ENCODE measurements around the gene DPP10.

DNA sequence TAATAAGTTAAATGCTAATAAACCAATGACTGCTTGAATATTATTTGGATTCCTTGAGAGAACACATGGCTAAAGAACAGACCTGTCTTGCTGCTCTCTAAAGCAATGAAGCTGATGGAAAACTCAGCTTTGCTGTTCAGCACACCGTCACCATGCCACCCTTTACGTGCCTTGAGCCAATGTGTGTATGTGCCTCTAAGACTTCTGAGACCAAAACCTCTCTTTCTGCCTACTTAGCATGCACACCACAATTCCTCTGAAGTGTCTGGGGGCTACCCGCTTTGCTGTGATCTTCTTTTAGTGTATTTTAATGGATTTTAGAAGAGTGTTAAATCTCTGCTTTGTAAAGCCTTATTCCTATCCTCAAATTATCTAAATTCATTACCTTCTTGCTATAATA is 345.0 kb downstream of the DPP10 start:
- TF ChIP-seq, protein P1, sequence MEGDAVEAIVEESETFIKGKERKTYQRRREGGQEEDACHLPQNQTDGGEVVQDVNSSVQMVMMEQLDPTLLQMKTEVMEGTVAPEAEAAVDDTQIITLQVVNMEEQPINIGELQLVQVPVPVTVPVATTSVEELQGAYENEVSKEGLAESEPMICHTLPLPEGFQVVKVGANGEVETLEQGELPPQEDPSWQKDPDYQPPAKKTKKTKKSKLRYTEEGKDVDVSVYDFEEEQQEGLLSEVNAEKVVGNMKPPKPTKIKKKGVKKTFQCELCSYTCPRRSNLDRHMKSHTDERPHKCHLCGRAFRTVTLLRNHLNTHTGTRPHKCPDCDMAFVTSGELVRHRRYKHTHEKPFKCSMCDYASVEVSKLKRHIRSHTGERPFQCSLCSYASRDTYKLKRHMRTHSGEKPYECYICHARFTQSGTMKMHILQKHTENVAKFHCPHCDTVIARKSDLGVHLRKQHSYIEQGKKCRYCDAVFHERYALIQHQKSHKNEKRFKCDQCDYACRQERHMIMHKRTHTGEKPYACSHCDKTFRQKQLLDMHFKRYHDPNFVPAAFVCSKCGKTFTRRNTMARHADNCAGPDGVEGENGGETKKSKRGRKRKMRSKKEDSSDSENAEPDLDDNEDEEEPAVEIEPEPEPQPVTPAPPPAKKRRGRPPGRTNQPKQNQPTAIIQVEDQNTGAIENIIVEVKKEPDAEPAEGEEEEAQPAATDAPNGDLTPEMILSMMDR (IDR thresholded peaks at IDR 0.05) = no peak
- no peak for TF ChIP-seq POLR2AphosphoS5 (IDR thresholded peaks at IDR 0.05)
